Measurements from ENCODE around the gene RGPD8. TPM values are rescaled to one million over a fixed set of nuclear protein-coding genes. Genes with fewer than 3 reads are reported as not detected.

RGPD8 gene
- total RNA-seq, 1 donor from 2014 or later: 16.0 TPM

DNA sequence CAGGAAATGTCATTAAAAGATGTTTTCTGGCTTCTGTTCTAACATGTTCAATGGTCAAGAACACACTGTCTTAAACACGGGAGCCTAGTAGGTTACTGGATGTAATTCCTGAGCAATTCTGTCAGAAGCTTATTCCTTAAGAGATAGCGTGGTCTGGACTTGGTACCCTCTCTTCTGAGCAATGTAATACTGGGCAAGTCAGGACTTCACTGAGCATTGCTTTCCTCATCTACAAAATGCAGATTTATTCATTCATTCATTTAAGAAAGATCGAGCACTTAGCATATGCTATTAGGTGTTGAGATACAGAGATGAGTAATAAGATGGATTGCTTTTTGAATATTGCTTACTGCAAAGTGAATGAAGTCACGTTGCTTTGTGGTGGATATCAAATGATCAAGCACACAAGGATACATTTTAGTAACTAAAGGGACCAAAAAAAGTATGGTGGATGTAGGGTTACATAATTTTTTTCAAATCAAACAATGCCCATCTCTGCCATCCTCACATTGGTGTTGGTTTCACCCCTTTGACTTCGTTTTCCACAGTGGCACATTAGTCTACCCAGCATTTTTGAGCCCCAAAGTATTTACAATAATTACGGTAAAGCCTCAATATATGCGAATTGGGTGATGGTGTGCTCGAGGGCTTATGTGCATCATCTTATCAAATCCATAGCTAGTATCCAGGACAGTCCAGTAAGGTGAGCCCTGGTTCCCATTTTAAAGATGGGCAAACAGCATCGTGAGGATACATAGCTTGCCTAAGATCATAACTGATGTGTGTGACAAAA, 92.8 kb downstream of the RGPD8 start:
- Histone ChIP-seq H3K9me3 (no peaks in the 10 kb centered on the region), H3K4me1 (no peaks in the 10 kb centered on the region), H3K27me3 (ENCODE audit: low read depth) (no peaks in the 10 kb centered on the region), H3K36me3 (no peaks in the 10 kb centered on the region), H3K27ac (no peak overlapping the region), H3K4me3 (no peak overlapping the region)
- DNase-seq (no peak), ATAC-seq (no peak)
- intact Hi-C loops (cut with DNase I): no loop called here
- TF ChIP-seq, protein P1, sequence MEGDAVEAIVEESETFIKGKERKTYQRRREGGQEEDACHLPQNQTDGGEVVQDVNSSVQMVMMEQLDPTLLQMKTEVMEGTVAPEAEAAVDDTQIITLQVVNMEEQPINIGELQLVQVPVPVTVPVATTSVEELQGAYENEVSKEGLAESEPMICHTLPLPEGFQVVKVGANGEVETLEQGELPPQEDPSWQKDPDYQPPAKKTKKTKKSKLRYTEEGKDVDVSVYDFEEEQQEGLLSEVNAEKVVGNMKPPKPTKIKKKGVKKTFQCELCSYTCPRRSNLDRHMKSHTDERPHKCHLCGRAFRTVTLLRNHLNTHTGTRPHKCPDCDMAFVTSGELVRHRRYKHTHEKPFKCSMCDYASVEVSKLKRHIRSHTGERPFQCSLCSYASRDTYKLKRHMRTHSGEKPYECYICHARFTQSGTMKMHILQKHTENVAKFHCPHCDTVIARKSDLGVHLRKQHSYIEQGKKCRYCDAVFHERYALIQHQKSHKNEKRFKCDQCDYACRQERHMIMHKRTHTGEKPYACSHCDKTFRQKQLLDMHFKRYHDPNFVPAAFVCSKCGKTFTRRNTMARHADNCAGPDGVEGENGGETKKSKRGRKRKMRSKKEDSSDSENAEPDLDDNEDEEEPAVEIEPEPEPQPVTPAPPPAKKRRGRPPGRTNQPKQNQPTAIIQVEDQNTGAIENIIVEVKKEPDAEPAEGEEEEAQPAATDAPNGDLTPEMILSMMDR (IDR thresholded peaks at IDR 0.05): no peak

DNA sequence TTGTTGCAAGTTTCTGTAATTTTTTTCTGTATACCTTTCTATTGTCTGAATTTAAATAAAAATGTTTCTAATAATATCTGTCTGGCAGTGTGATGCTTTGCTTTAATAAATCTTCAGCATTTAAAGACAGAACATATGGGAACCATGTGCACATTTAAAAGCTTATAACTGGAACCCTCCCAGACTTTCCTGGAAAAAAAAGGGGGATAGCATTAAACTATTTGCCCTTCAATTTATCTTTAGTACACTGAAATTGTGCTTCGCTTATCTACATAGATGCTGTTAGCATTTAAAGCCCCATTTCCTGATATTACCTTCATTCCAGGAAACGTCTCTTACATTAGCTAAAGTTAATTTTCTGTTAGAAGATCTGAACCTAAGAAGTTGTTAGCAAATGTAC, 93.5 kb downstream of the RGPD8 start:
- Histone ChIP-seq H3K4me3 (no peak overlapping the region), H3K27me3 (ENCODE audit: low read depth) (no peaks in the 10 kb centered on the region), H3K9me3 (no peaks in the 10 kb centered on the region), H3K4me1 (no peaks in the 10 kb centered on the region), H3K36me3 (no peaks in the 10 kb centered on the region), H3K27ac (no peak overlapping the region)
- ATAC-seq (no peak), DNase-seq (no peak)
- TF ChIP-seq, protein P1 (IDR thresholded peaks at IDR 0.05): no peak
- intact Hi-C loops (cut with DNase I): no loop called here

DNA sequence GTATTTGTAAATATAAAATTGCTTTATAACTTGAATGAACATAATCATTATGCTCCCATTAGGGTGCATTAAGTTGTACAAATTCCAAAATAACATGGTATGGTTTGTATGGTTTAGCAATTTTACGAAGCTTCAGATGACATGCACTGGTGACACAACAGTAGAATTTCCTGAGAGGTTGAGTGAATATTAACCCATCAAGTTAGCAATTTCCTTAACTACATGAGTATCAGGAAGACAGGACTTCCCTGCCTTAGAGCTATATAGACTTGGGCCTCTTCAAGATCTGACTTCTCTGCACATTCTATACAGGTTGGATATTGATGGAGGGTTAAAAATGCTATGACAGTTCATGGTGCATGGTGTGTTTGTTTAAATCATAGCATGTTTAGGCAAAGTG, 97.8 kb downstream of the RGPD8 start:
- DNase-seq (no peak), ATAC-seq (no peak)
- Histone ChIP-seq H3K27ac (no peak overlapping the region), H3K9me3 (no peaks in the 10 kb centered on the region), H3K27me3 (ENCODE audit: low read depth) (no peaks in the 10 kb centered on the region), H3K36me3 (peaks cover 15% of the 10 kb centered on the region), H3K4me1 (no peaks in the 10 kb centered on the region), H3K4me3 (no peak overlapping the region)
- TF ChIP-seq, protein P1 (IDR thresholded peaks at IDR 0.05): no peak
- intact Hi-C loops (cut with DNase I): no loop called here

DNA sequence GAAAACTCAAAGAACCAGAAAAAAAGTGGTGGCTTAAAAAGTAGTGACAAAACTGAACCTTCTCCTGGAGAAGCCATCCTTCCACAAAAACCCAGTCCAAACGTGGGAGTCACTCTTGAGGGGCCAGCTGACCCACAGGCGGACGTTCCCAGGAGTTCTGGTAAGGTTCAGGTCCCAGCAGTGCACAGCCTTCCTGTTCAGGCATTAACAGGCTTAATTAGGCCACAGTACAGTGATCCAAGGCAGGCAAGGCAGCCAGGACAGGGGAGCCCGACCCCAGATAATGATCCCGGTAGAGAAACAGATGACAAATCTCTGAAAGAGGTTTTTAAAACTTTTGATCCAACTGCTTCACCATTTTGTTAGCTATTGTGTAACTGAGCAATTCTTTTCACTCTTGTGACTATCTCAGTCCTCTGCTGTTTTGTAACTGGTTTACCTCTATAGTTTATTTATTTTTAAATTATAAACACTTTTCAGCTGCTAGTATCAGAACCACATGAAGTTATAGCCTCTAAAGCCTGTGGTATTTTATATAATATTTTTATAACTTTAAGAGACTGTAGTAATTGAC, 101.2 kb downstream of the RGPD8 start:
- H3K27me3 ChIP-seq (ENCODE audit: low read depth): no peaks in the 10 kb centered on the region
- no peaks in the 10 kb centered on the region for H3K9me3 ChIP-seq
- ATAC-seq (no peak), DNase-seq (no peak)
- peaks cover 29% of the 10 kb centered on the region for H3K36me3 ChIP-seq
- H3K4me3 ChIP-seq: no peak overlapping the region
- TF ChIP-seq, protein P1 (IDR thresholded peaks at IDR 0.05): no peak
- intact Hi-C loops (cut with DNase I): no loop called here
- H3K4me1 ChIP-seq: no peaks in the 10 kb centered on the region
- H3K27ac ChIP-seq: no peak overlapping the region

DNA sequence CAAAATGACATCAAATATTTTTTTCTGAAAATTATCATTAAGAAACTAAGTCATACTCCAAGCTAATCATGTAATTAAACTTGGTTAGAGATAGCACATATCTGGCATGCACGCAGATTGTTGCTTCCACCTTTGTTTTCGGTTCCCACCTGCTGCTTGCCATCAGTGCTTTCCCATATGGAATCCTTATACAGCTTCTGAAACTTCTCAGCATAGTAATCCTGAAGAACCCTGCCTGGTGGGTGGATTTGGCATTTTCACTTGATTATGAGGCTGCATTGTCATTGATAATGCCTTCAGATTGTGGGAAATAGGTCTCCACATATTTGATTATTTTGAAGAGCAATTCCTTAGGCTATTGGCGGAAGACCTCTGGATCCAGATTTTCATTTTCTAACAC, 110.5 kb downstream of the RGPD8 start:
- no peaks in the 10 kb centered on the region for H3K9me3 ChIP-seq
- no peaks in the 10 kb centered on the region for H3K4me1 ChIP-seq
- ATAC-seq (no peak), DNase-seq (no peak)
- no peaks in the 10 kb centered on the region for H3K27me3 ChIP-seq (ENCODE audit: low read depth)
- H3K4me3 ChIP-seq: no peak overlapping the region
- no peak overlapping the region for H3K27ac ChIP-seq
- TF ChIP-seq, protein P1 (IDR thresholded peaks at IDR 0.05): no peak
- H3K36me3 ChIP-seq: peaks cover 35% of the 10 kb centered on the region
- intact Hi-C loops (cut with DNase I): no loop called here

All from lower lobe of right lung (tissue), 2 donors.